Panc1 (cell line): ENCODE results near the gene CHI3L1. TPM values are rescaled to one million over a fixed set of nuclear protein-coding genes. Genes with fewer than 3 reads are reported as not detected.

Experiments
- ATAC-seq: fragments of 200-7000 bp; cut with Tn5 transposase; 2 replicates; pipeline ENCODE4 v1.9.1; 2020; ENCODE audit warnings: mild to moderate bottlenecking, moderate library complexity
- BruUV-seq: library from RNA; stranded (reverse); fragments of 400-500 nt; replicated peaks from 2 replicates; lab custom pipeline; 2021; lab: Mats Ljungman, UMichigan
- CTCF ChIA-PET: fragments of 300-600 bp; sonication (Branson Sonifier 250); formaldehyde crosslinking; loops from one replicate; lab custom pipeline; 2022; ENCODE audit warnings: antibody characterized with exemption; lab: Charles Lee
- POLR2A ChIA-PET: fragments of 300-600 bp; sonication (Branson Sonifier 250); formaldehyde crosslinking; loops from one replicate; lab custom pipeline; 2022; ENCODE audit warnings: antibody characterized with exemption; lab: Charles Lee
- DNase-seq: peaks from one replicate; pipeline ENCODE4 v3.0.0-alpha.2; 2010; ENCODE audit warnings: low read depth, low spot score
- H3K27ac ChIP-seq: 2 replicates; pipeline ENCODE4 v1.5.1; 2011; ENCODE audit warnings: mild to moderate bottlenecking, low read length, inconsistent platforms
- H3K27me3 ChIP-seq: fragments of 200-500 bp; sonication (Bioruptor generic); 2 replicates; pipeline ENCODE4 v1.6.0; 2014; ENCODE audit warnings: low read length, inconsistent platforms; ENCODE audit not compliant: control insufficient read depth, insufficient read depth
- H3K36me3 ChIP-seq: fragments of 200-500 bp; sonication (Bioruptor generic); 2 replicates; pipeline ENCODE4 v1.5.1; 2014; ENCODE audit warnings: inconsistent platforms, mild to moderate bottlenecking, low read length, moderate library complexity; ENCODE audit not compliant: control insufficient read depth, insufficient read depth
- H3K4me1 ChIP-seq: 2 replicates; pipeline ENCODE4 v1.5.1; 2011; ENCODE audit warnings: inconsistent platforms, mild to moderate bottlenecking, low read length, moderate library complexity; ENCODE audit not compliant: control insufficient read depth, insufficient read depth
- H3K4me3 ChIP-seq, 2 experiments: 2 replicates each; pipeline ENCODE4 v1.5.1; 2011 to 2012; ENCODE audit warnings: low read depth in 2 of 2, low read length in 2 of 2, mild to moderate bottlenecking in 2 of 2, inconsistent platforms in 1 of 2, moderate library complexity in 1 of 2
- H3K9me3 ChIP-seq: fragments of 200-500 bp; sonication (Bioruptor generic); 2 replicates; pipeline ENCODE4 v1.5.1; 2014; ENCODE audit warnings: low read depth, mild to moderate bottlenecking, inconsistent platforms, low read length, moderate library complexity; ENCODE audit not compliant: control insufficient read depth, insufficient read depth
- POLR2AphosphoS5 ChIP-seq: IDR thresholded peaks from 2 replicates; pipeline ENCODE4 v1.6.1; 2012; ENCODE audit warnings: mild to moderate bottlenecking, low read depth, low read length, moderate library complexity
- SIN3A ChIP-seq: IDR thresholded peaks from 2 replicates; pipeline ENCODE4 v1.6.1; 2012; ENCODE audit warnings: low read depth, mild to moderate bottlenecking, low read length, moderate library complexity, borderline replicate concordance; ENCODE audit not compliant: insufficient read depth
- TCF7L2 ChIP-seq: IDR thresholded peaks from 2 replicates; pipeline ENCODE4 v1.6.1; 2011; ENCODE audit warnings: mild to moderate bottlenecking, low read depth, low read length, inconsistent platforms
- in situ Hi-C: cut with HindIII; loops from 2 replicates; pipeline ENCODE4 v1.10.0; 2016; ENCODE audit warnings: low sequenced_read_pairs, low pct_unique_long_range_greater_than_20kb
- intact Hi-C: fragments of 100-400 bp; cut with micrococcal nuclease; formaldehyde crosslinking; loops from one replicate; pipeline ENCODE4 v1.10.0; 2022; ENCODE audit not compliant: unreplicated experiment
- total RNA-seq: library from RNA; stranded (reverse); gene quantifications from one replicate; pipeline ENCODE4 v1.2.1, GENCODE V29; 2021; ENCODE audit not compliant: unreplicated experiment
- TF ChIP-seq, protein P1 (sequence below), 2 experiments: IDR thresholded peaks; 2 replicates each; pipeline ENCODE4 v1.6.1; 2011 to 2012; ENCODE audit warnings: low read depth in 2 of 2, control low read depth in 1 of 2, low read length in 1 of 2, mild to moderate bottlenecking in 1 of 2, moderate library complexity in 1 of 2; ENCODE audit not compliant: insufficient read depth in 1 of 2
- TF ChIP-seq, protein P2 (sequence below): fragments of 450-650 bp; IDR thresholded peaks from 2 replicates; pipeline ENCODE4 v1.5.1; 2017; ENCODE audit warnings: mild to moderate bottlenecking

The CHI3L1 gene
- total RNA-seq, 1 experiment from 2014 or later: 0.10 TPM

DNA sequence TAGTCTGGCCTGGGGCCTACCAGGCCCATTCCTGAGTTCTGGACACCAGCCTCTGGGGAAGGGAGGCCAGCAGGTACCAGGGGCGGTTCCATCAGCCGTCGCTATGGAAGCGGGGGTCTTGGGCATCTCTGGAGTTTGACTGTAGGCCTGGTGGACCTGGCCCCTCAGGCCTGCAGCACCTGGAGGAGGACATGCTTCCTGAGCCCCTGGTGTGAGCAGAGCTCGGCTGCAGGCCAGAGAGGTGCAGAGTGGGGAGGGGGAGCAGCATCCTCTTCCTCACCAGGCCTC lies 18.6 kb downstream of the CHI3L1 start:
- ChIA-PET CTCF (interaction anchor here (0.6 kb wide), 1 partner anchor 1566 kb away, joined by 4 read pairs; no protein-coding TSS in a partner anchor), POLR2A (no interaction called here)
- in situ Hi-C loops: no loop called here
- H3K27ac ChIP-seq: no peak overlapping the region
- H3K27me3 ChIP-seq: no peaks in the 10 kb centered on the region
- no peaks in the 10 kb centered on the region for H3K9me3 ChIP-seq
- DNase-seq (no peak), ATAC-seq (no peak)
- no peaks in the 10 kb centered on the region; the same call in 1 of the 2 replicates for H3K4me1 ChIP-seq
- intact Hi-C loops: no loop called here
- no TSS peak for BruUV-seq
- no peak overlapping the region for H3K4me3 ChIP-seq
- TF ChIP-seq, protein P1, sequence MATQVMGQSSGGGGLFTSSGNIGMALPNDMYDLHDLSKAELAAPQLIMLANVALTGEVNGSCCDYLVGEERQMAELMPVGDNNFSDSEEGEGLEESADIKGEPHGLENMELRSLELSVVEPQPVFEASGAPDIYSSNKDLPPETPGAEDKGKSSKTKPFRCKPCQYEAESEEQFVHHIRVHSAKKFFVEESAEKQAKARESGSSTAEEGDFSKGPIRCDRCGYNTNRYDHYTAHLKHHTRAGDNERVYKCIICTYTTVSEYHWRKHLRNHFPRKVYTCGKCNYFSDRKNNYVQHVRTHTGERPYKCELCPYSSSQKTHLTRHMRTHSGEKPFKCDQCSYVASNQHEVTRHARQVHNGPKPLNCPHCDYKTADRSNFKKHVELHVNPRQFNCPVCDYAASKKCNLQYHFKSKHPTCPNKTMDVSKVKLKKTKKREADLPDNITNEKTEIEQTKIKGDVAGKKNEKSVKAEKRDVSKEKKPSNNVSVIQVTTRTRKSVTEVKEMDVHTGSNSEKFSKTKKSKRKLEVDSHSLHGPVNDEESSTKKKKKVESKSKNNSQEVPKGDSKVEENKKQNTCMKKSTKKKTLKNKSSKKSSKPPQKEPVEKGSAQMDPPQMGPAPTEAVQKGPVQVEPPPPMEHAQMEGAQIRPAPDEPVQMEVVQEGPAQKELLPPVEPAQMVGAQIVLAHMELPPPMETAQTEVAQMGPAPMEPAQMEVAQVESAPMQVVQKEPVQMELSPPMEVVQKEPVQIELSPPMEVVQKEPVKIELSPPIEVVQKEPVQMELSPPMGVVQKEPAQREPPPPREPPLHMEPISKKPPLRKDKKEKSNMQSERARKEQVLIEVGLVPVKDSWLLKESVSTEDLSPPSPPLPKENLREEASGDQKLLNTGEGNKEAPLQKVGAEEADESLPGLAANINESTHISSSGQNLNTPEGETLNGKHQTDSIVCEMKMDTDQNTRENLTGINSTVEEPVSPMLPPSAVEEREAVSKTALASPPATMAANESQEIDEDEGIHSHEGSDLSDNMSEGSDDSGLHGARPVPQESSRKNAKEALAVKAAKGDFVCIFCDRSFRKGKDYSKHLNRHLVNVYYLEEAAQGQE (IDR thresholded peaks at IDR 0.05; ENCODE audit: insufficient read depth in 1 of 2, low read depth in 2 of 2, low read length in 1 of 2): no peak
- TF ChIP-seq, protein P2, sequence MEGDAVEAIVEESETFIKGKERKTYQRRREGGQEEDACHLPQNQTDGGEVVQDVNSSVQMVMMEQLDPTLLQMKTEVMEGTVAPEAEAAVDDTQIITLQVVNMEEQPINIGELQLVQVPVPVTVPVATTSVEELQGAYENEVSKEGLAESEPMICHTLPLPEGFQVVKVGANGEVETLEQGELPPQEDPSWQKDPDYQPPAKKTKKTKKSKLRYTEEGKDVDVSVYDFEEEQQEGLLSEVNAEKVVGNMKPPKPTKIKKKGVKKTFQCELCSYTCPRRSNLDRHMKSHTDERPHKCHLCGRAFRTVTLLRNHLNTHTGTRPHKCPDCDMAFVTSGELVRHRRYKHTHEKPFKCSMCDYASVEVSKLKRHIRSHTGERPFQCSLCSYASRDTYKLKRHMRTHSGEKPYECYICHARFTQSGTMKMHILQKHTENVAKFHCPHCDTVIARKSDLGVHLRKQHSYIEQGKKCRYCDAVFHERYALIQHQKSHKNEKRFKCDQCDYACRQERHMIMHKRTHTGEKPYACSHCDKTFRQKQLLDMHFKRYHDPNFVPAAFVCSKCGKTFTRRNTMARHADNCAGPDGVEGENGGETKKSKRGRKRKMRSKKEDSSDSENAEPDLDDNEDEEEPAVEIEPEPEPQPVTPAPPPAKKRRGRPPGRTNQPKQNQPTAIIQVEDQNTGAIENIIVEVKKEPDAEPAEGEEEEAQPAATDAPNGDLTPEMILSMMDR: no peak
- TF ChIP-seq SIN3A (no peak), TCF7L2 (no peak), POLR2AphosphoS5 (no peak)
- no peaks in the 10 kb centered on the region for H3K36me3 ChIP-seq

DNA sequence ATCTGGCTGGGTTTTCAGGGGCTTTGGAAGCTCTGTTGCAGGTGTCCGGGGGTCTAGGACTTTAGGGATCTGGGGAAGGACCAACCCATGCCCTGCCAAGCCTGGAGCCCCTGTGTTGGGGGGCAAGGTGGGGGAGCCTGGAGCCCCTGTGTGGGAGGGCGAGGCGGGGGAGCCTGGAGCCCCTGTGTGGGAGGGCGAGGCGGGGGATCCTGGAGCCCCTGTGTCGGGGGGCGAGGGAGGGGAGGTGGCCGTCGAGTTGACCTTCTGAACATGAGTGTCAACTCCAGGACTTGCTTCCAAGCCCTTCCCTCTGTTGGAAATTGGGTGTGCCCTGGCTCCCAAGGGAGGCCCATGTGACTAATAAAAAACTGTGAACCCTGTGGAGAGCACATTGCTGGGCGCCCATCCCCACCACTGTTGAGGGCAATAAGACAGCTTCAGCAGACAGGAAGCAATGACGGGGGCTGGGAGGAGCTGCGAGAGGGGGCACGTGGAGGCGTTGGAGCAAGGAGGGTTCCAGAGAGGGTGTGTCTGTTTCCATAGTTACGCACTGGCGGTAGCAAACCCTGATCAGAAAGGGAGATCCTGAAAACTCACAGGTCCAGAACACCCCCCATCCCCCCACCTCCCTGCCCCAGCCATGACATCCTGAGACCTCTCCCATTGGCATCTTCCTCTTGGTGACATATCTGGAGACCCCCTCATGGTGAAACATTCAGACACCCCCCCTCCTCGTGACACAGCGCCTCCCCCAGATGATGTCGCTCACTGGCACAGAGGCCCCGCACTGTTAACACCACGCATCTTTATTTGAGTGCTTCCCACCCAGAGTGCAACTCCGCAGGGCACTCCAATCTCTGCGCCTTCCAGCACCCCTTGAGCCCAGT lies 19.2 kb downstream of the CHI3L1 start:
- H3K27me3 ChIP-seq: no peaks in the 10 kb centered on the region
- intact Hi-C loops: no loop called here
- H3K9me3 ChIP-seq: no peaks in the 10 kb centered on the region
- no peak overlapping the region for H3K4me3 ChIP-seq
- in situ Hi-C loops: no loop called here
- no peaks in the 10 kb centered on the region; the same call in 1 of the 2 replicates for H3K4me1 ChIP-seq
- CTCF ChIA-PET: interaction anchor here (0.6 to 0.7 kb wide), 2 partner anchors 128 to 1565 kb away, joined by 3 to 4 read pairs; no protein-coding TSS in a partner anchor
- TF ChIP-seq, protein P1 (IDR thresholded peaks at IDR 0.05; ENCODE audit: insufficient read depth in 1 of 2, low read depth in 2 of 2, low read length in 1 of 2): no peak
- TF ChIP-seq, protein P2: no peak
- no peak for TF ChIP-seq SIN3A
- no peak for TF ChIP-seq TCF7L2
- TF ChIP-seq POLR2AphosphoS5: no peak
- POLR2A ChIA-PET: no interaction called here
- no peak overlapping the region for H3K27ac ChIP-seq
- H3K36me3 ChIP-seq: no peaks in the 10 kb centered on the region
- ATAC-seq: no peak
- DNase-seq: no peak
- BruUV-seq: no TSS peak
